CD8-positive, alpha-beta memory T cell (primary cell): ENCODE results near the gene XPO6. TPM values are rescaled to one million over a fixed set of nuclear protein-coding genes. Genes with fewer than 3 reads are reported as not detected.

Experiments used
- CTCF ChIA-PET: fragments of 350-600 bp; sonication (Branson Sonifier 250); formaldehyde crosslinking; loops from one replicate; lab custom pipeline; 2021; ENCODE audit warnings: antibody characterized with exemption; lab: Charles Lee
- POLR2A ChIA-PET: fragments of 350-600 bp; sonication (Branson Sonifier 250); formaldehyde crosslinking; loops from one replicate; lab custom pipeline; 2021; ENCODE audit warnings: antibody characterized with exemption; lab: Charles Lee
- DNase-seq, 5 donors: peaks; one replicate each; pipeline versions ENCODE4 v3.0.0 to v3.0.0-alpha.2; 2020 to 2022; ENCODE audit warnings: mixed read lengths in 1 of 5
- H3K27ac ChIP-seq: one replicate; pipeline ENCODE4 v1.7.0; 2013; ENCODE audit warnings: low read depth, mild to moderate bottlenecking, low read length, moderate library complexity
- H3K27me3 ChIP-seq: 2 replicates; pipeline ENCODE4 v1.7.0; 2013; ENCODE audit warnings: low read length, mild to moderate bottlenecking; ENCODE audit not compliant: insufficient read depth, poor library complexity, severe bottlenecking
- H3K36me3 ChIP-seq: 2 replicates; pipeline ENCODE4 v1.7.0; 2013; ENCODE audit warnings: mild to moderate bottlenecking, low read length, moderate library complexity; ENCODE audit not compliant: insufficient read depth
- H3K4me1 ChIP-seq: 2 replicates; pipeline ENCODE4 v1.7.0; 2013; ENCODE audit warnings: mild to moderate bottlenecking, low read length, moderate library complexity; ENCODE audit not compliant: insufficient read depth
- H3K4me3 ChIP-seq: 2 replicates; pipeline ENCODE4 v1.7.0; 2013; ENCODE audit warnings: mild to moderate bottlenecking, low read length
- H3K9me3 ChIP-seq: 2 replicates; pipeline ENCODE4 v1.7.0; 2013; ENCODE audit warnings: mild to moderate bottlenecking, low read length
- H3K27ac Mint-ChIP-seq, 8 donors: one replicate each; pipeline ENCODE4 v1.8.0; 2020 to 2021; ENCODE audit warnings: mixed read lengths in 8 of 8, mild to moderate bottlenecking in 6 of 8, inconsistent platforms in 3 of 8, moderate library complexity in 3 of 8
- H3K27me3 Mint-ChIP-seq, 2 donors: one replicate each; pipeline ENCODE4 v1.8.0; 2020 to 2021; ENCODE audit warnings: mixed read lengths in 2 of 2, mild to moderate bottlenecking in 1 of 2, moderate library complexity in 1 of 2
- H3K36me3 Mint-ChIP-seq, 3 donors: one replicate each; pipeline ENCODE4 v1.8.0; 2020 to 2021; ENCODE audit warnings: mixed read lengths in 3 of 3, inconsistent platforms in 1 of 3, mild to moderate bottlenecking in 1 of 3
- H3K4me1 Mint-ChIP-seq, 3 donors: one replicate each; pipeline ENCODE4 v1.8.0; 2020 to 2021; ENCODE audit warnings: mixed read lengths in 3 of 3, inconsistent platforms in 1 of 3, mild to moderate bottlenecking in 1 of 3
- H3K4me3 Mint-ChIP-seq, 7 donors: one replicate each; pipeline ENCODE4 v1.8.0; 2020 to 2021; ENCODE audit warnings: mixed read lengths in 7 of 7, mild to moderate bottlenecking in 6 of 7, moderate library complexity in 4 of 7, inconsistent platforms in 2 of 7
- H3K9me3 Mint-ChIP-seq, 5 donors: one replicate each; pipeline ENCODE4 v1.8.0; 2020 to 2022; ENCODE audit warnings: mixed read lengths in 5 of 5, mild to moderate bottlenecking in 3 of 5, moderate library complexity in 2 of 5, inconsistent platforms in 1 of 5
- polyA plus RNA-seq: library from polyadenylated mRNA; unstranded; fragments of 300-500 nt; fragmentation: Illumina TruSeq; gene quantifications from one replicate; pipeline ENCODE4 v1.2.3, GENCODE V29; 2021
- total RNA-seq, 2 experiments: library from RNA; stranded (reverse); gene quantifications; one replicate each; pipeline ENCODE4 v1.2.3, GENCODE V29; 2021

Gene XPO6
- total and polyA plus RNA-seq, 3 experiments from 2014 or later = 96.8 to 234 (median 228) TPM

DNA sequence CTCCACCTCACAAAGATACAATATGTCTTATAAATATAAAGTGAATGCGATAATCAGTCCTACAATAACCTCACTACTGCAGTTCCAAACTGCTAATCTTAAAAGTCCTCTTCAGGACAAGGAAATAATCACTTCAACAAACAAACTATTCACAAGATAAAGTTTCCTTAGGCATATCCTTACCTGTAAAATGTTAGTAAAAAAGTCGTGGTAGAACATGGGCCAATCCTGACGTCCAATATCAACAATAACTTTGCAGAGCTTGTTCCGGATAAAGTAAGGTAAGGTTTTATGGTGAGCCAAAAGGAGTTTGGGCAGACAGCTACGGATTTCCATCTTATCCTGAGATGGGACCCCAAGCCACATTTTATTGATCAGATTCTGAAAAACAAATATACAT lies 36.0 kb downstream of the XPO6 start:
- peaks cover 22 to 81% (median 36%) of the 10 kb centered on the region in 3 donors for H3K36me3 Mint-ChIP-seq
- no peaks in the 10 kb centered on the region for H3K9me3 Mint-ChIP-seq
- Histone ChIP-seq H3K27me3 (no peaks in the 10 kb centered on the region), H3K4me1 (peaks cover 51% of the 10 kb centered on the region), H3K4me3 (no peak overlapping the region), H3K27ac (no peak overlapping the region), H3K9me3 (no peaks in the 10 kb centered on the region), H3K36me3 (peaks cover 46% of the 10 kb centered on the region)
- CTCF ChIA-PET = interaction anchor here (3.5 kb wide), 1 partner anchor 34 kb away, joined by 10 read pairs; no protein-coding TSS in a partner anchor
- peaks cover 59 to 86% (median 75%) of the 10 kb centered on the region in 3 donors for H3K4me1 Mint-ChIP-seq
- peak overlapping the region in 6 of 8 donors; percentile 4 to 87 (median 76) for H3K27ac Mint-ChIP-seq
- POLR2A ChIA-PET = no interaction called here
- no peak for DNase-seq
- H3K27me3 Mint-ChIP-seq = no peaks in the 10 kb centered on the region
- no peak overlapping the region for H3K4me3 Mint-ChIP-seq

DNA sequence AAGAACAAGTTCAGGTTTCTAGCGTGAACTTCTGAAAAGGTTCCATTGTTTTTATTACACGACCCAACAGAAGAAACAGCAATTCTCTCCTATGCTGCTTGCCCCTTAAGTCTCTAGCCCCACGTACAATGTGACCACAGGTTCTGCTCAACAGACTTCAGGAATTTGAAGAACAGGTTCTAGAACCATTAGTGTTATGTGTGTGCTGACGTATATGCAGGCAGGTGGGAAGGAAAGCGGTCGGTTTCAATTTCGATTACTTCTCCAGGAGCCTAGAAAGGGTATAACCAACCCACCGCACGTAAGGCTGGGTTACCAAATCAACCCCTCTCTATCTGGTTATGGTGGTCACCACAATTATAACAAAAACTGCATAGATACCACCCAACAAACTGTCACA lies 39.4 kb downstream of the XPO6 start:
- H3K36me3 ChIP-seq = peaks cover 51% of the 10 kb centered on the region
- ChIA-PET POLR2A (interaction anchor here (1.5 kb wide), 1 partner anchor 31 kb away, joined by 9 read pairs; no protein-coding TSS in a partner anchor), CTCF (interaction anchor here (1.1 to 1.5 kb wide), 5 partner anchors 14 to 38 kb away, joined by 3 to 4 read pairs (median 3); no protein-coding TSS in a partner anchor)
- H3K27ac ChIP-seq = no peak overlapping the region
- Mint-ChIP-seq H3K9me3 (no peaks in the 10 kb centered on the region), H3K27me3 (no peaks in the 10 kb centered on the region), H3K36me3 (peaks cover 13 to 82% (median 28%) of the 10 kb centered on the region in 3 donors), H3K4me3 (peak overlapping the region in 4 of 7 donors; percentile 3 to 57 (median 16)), H3K27ac (peak overlapping the region; percentile 36 to 88 (median 80)), H3K4me1 (peaks cover 54 to 86% (median 76%) of the 10 kb centered on the region in 3 donors)
- peak in 1 of 5 donors; percentile 13 for DNase-seq
- H3K4me1 ChIP-seq = peaks cover 67% of the 10 kb centered on the region
- no peaks in the 10 kb centered on the region for H3K9me3 ChIP-seq
- no peak overlapping the region for H3K4me3 ChIP-seq
- H3K27me3 ChIP-seq = no peaks in the 10 kb centered on the region

DNA sequence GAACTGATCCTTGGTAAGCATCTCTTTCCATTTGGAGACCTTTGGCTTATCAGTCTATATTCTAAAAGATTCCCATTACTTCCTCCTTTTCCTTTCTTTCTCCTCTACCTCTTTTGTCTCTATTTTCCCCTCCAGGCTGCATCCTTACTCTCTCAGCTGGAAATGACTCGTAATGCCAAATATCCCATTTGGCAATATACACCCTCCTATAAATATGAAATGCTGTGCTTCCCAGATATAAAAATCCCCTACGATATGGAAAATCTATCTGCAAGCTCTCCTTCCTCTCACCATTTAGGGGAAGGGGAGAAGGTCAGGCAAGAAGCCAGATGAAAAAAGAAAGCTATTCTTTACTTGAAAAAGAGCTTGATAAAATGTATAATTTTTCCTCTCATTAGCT lies 39.9 kb downstream of the XPO6 start:
- H3K9me3 Mint-ChIP-seq = no peaks in the 10 kb centered on the region
- H3K36me3 Mint-ChIP-seq = peaks cover 13 to 82% (median 28%) of the 10 kb centered on the region in 3 donors
- peaks cover 54 to 86% (median 76%) of the 10 kb centered on the region in 3 donors for H3K4me1 Mint-ChIP-seq
- ChIA-PET POLR2A (interaction anchor here (1.5 kb wide), 1 partner anchor 31 kb away, joined by 9 read pairs; no protein-coding TSS in a partner anchor), CTCF (interaction anchor here (0.8 to 1.5 kb wide), 6 partner anchors 14 to 46 kb away, joined by 3 to 5 read pairs (median 4); no protein-coding TSS in a partner anchor)
- H3K27ac Mint-ChIP-seq = peak overlapping the region; percentile 45 to 88 (median 83)
- H3K9me3 ChIP-seq = no peaks in the 10 kb centered on the region
- DNase-seq = no peak
- peaks cover 72% of the 10 kb centered on the region for H3K4me1 ChIP-seq
- no peaks in the 10 kb centered on the region for H3K27me3 Mint-ChIP-seq
- no peak overlapping the region for H3K4me3 ChIP-seq
- no peak overlapping the region for H3K4me3 Mint-ChIP-seq
- H3K27ac ChIP-seq = no peak overlapping the region
- H3K27me3 ChIP-seq = no peaks in the 10 kb centered on the region
- H3K36me3 ChIP-seq = peaks cover 50% of the 10 kb centered on the region

DNA sequence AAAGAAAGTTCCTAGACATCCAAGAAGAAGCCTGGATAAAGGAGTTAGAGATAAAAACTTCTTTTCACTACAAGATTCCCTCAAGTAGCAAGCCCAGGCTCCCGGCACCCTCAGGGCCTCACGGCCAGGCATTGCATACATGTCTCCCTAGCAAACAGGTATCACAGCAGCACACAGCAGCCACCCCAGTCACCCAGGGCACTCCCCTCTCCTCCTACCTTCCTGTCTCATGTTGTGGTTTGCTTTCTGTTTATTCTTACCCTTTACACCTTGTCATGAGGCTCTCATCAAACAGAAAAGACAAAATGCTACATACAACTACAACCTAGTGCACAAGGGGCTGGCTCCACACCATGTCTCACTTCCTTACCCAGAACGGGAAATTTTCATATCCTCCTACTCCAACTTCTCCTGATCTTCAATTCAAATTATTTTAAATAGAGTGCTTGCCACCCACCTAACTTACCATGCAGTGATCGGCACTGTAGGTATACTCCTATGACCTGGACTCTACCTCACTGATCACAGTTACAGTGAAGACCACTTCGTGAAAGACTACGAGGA lies 42.7 kb downstream of the XPO6 start:
- POLR2A ChIA-PET = interaction anchor here (1.2 kb wide), 1 partner anchor 42 kb away, joined by 3 read pairs; no protein-coding TSS in a partner anchor
- no peak overlapping the region for H3K27ac ChIP-seq
- Mint-ChIP-seq H3K27me3 (no peaks in the 10 kb centered on the region), H3K4me3 (peak overlapping the region in 6 of 7 donors; percentile 42 to 77 (median 64)), H3K9me3 (no peaks in the 10 kb centered on the region), H3K4me1 (peaks cover 57 to 86% (median 78%) of the 10 kb centered on the region in 3 donors), H3K27ac (peak overlapping the region; percentile 79 to 97 (median 87)), H3K36me3 (peaks cover 6 to 85% (median 19%) of the 10 kb centered on the region in 3 donors)
- DNase-seq = peak; percentile 14 to 80 (median 61)
- H3K9me3 ChIP-seq = no peaks in the 10 kb centered on the region
- H3K36me3 ChIP-seq = peaks cover 30% of the 10 kb centered on the region
- H3K27me3 ChIP-seq = no peaks in the 10 kb centered on the region
- H3K4me1 ChIP-seq = peaks cover 77% of the 10 kb centered on the region
- no peak overlapping the region for H3K4me3 ChIP-seq
- CTCF ChIA-PET = interaction anchor here (1.4 kb wide), 1 partner anchor 9 kb away, joined by 3 read pairs; no protein-coding TSS in a partner anchor

GRCh38 chr16:28167730-28168129 lies 44.0 kb downstream of the XPO6 start:
- H3K27me3 ChIP-seq = no peaks in the 10 kb centered on the region
- peaks cover 25% of the 10 kb centered on the region for H3K36me3 ChIP-seq
- Mint-ChIP-seq H3K4me3 (no peak overlapping the region), H3K4me1 (peaks cover 66 to 87% (median 83%) of the 10 kb centered on the region in 3 donors), H3K27me3 (no peaks in the 10 kb centered on the region), H3K36me3 (peaks cover 0 to 86% (median 18%) of the 10 kb centered on the region in 3 donors), H3K27ac (peak overlapping the region in 7 of 8 donors; percentile 40 to 93 (median 90)), H3K9me3 (no peaks in the 10 kb centered on the region)
- no peak overlapping the region for H3K4me3 ChIP-seq
- H3K4me1 ChIP-seq = peaks cover 85% of the 10 kb centered on the region
- DNase-seq = no peak
- H3K9me3 ChIP-seq = no peaks in the 10 kb centered on the region
- no peak overlapping the region for H3K27ac ChIP-seq
- CTCF ChIA-PET = interaction anchor here (1.2 to 1.7 kb wide), 2 partner anchors 12 to 50 kb away, joined by 3 to 4 read pairs; no protein-coding TSS in a partner anchor
- POLR2A ChIA-PET = no interaction called here

DNA sequence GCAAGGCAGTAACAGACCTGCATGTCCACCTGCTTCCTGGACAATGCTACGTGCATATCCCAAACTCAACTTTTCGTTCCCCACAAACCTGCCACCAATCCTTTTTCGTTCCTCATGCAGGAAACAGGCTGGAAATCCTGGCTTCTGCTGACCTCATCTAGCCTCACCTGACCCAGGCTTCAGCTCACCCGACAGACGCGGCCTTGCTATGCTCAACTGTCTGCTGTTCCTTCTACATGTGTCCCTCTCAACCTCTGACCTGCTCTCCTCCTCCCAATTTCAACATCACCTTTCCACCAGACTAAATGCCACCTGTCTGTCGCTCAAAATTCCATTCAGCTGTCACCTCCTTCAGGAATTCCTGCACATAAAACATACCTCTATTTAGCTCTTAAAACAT lies 44.5 kb downstream of the XPO6 start:
- Histone ChIP-seq H3K27ac (no peak overlapping the region), H3K4me3 (no peak overlapping the region), H3K27me3 (no peaks in the 10 kb centered on the region), H3K9me3 (no peaks in the 10 kb centered on the region), H3K4me1 (peaks cover 85% of the 10 kb centered on the region), H3K36me3 (peaks cover 21% of the 10 kb centered on the region)
- H3K36me3 Mint-ChIP-seq = peaks cover 0 to 85% (median 16%) of the 10 kb centered on the region in 3 donors
- no peaks in the 10 kb centered on the region for H3K9me3 Mint-ChIP-seq
- peak overlapping the region in 1 of 7 donors; percentile 1 for H3K4me3 Mint-ChIP-seq
- no peak for DNase-seq
- ChIA-PET POLR2A (interaction anchor here (0.6 to 1.0 kb wide), 2 partner anchors 16 to 44 kb away, joined by 3 read pairs; no protein-coding TSS in a partner anchor), CTCF (interaction anchor here (1.2 to 1.7 kb wide), 4 partner anchors 12 to 51 kb away, joined by 3 to 4 read pairs (median 3); no protein-coding TSS in a partner anchor)
- peaks cover 69 to 87% (median 82%) of the 10 kb centered on the region in 3 donors for H3K4me1 Mint-ChIP-seq
- H3K27ac Mint-ChIP-seq = peak overlapping the region; percentile 40 to 93 (median 88)
- no peaks in the 10 kb centered on the region for H3K27me3 Mint-ChIP-seq

GRCh38 chr16:28166394-28167208 lies 45.2 kb downstream of the XPO6 start:
- Histone ChIP-seq H3K9me3 (no peaks in the 10 kb centered on the region), H3K4me1 (peaks cover 84% of the 10 kb centered on the region), H3K4me3 (no peak overlapping the region), H3K27me3 (no peaks in the 10 kb centered on the region), H3K27ac (no peak overlapping the region), H3K36me3 (peaks cover 20% of the 10 kb centered on the region)
- no peaks in the 10 kb centered on the region for H3K9me3 Mint-ChIP-seq
- peak overlapping the region in 2 of 7 donors; percentile 39 to 54 for H3K4me3 Mint-ChIP-seq
- DNase-seq = no peak
- no peaks in the 10 kb centered on the region for H3K27me3 Mint-ChIP-seq
- ChIA-PET CTCF (interaction anchor here (1.2 to 1.7 kb wide), 4 partner anchors 13 to 51 kb away, joined by 3 to 4 read pairs (median 3); no protein-coding TSS in a partner anchor), POLR2A (interaction anchor here (0.6 to 1.0 kb wide), 2 partner anchors 16 to 44 kb away, joined by 3 read pairs; no protein-coding TSS in a partner anchor)
- peaks cover 0 to 85% (median 17%) of the 10 kb centered on the region in 3 donors for H3K36me3 Mint-ChIP-seq
- peaks cover 69 to 87% (median 82%) of the 10 kb centered on the region in 3 donors for H3K4me1 Mint-ChIP-seq
- peak overlapping the region; percentile 40 to 95 (median 88) for H3K27ac Mint-ChIP-seq
